Endothelial cell (in vitro differentiated cells): ENCODE data around the gene TAB2. TPM values are rescaled to one million over a fixed set of nuclear protein-coding genes. Genes with fewer than 3 reads are reported as not detected.

Experiments used
- DNase-seq: peaks from one replicate; pipeline ENCODE4 v3.0.0; 2021; ENCODE audit warnings: low spot score
- H3K27ac Mint-ChIP-seq: one replicate; pipeline ENCODE4 v1.8.0; 2021; ENCODE audit warnings: mixed read lengths, inconsistent platforms; ENCODE audit not compliant: unreplicated experiment
- H3K27me3 Mint-ChIP-seq: one replicate; pipeline ENCODE4 v1.8.0; 2021; ENCODE audit warnings: mild to moderate bottlenecking, moderate library complexity, mixed read lengths, inconsistent platforms; ENCODE audit not compliant: unreplicated experiment
- H3K36me3 Mint-ChIP-seq: one replicate; pipeline ENCODE4 v1.8.0; 2021; ENCODE audit warnings: mild to moderate bottlenecking, low read depth, mixed read lengths, inconsistent platforms; ENCODE audit not compliant: unreplicated experiment
- H3K4me1 Mint-ChIP-seq: one replicate; pipeline ENCODE4 v1.8.0; 2021; ENCODE audit warnings: mild to moderate bottlenecking, mixed read lengths, inconsistent platforms; ENCODE audit not compliant: unreplicated experiment
- H3K4me3 Mint-ChIP-seq: one replicate; pipeline ENCODE4 v1.8.0; 2021; ENCODE audit warnings: mild to moderate bottlenecking, mixed read lengths, inconsistent platforms; ENCODE audit not compliant: unreplicated experiment
- H3K9me3 Mint-ChIP-seq: one replicate; pipeline ENCODE4 v1.8.0; 2021; ENCODE audit warnings: mixed read lengths, inconsistent platforms; ENCODE audit not compliant: unreplicated experiment
- total RNA-seq: library from RNA; stranded (reverse); fragmentation: NEBNext Ultra II Directional; extraction: Animal tissue kit (Norgen Biotek cat#: 25700); gene quantifications from one replicate; pipeline ENCODE4 v1.2.1, GENCODE V29; 2021; ENCODE audit not compliant: unreplicated experiment
- TF ChIP-seq, protein P1 (sequence below): fragments of 200-600 bp; sonication (generic); IDR thresholded peaks from one replicate; pipeline ENCODE4 v1.5.0; 2021; ENCODE audit warnings: antibody characterized with exemption; ENCODE audit not compliant: unreplicated experiment

TAB2 gene
- total RNA-seq, 1 donor from 2014 or later: 105 TPM

- H3K4me1 Mint-ChIP-seq: peaks cover 21% of the 10 kb centered on the region
- peaks cover 1% of the 10 kb centered on the region for H3K27me3 Mint-ChIP-seq
- TF ChIP-seq, protein P1, sequence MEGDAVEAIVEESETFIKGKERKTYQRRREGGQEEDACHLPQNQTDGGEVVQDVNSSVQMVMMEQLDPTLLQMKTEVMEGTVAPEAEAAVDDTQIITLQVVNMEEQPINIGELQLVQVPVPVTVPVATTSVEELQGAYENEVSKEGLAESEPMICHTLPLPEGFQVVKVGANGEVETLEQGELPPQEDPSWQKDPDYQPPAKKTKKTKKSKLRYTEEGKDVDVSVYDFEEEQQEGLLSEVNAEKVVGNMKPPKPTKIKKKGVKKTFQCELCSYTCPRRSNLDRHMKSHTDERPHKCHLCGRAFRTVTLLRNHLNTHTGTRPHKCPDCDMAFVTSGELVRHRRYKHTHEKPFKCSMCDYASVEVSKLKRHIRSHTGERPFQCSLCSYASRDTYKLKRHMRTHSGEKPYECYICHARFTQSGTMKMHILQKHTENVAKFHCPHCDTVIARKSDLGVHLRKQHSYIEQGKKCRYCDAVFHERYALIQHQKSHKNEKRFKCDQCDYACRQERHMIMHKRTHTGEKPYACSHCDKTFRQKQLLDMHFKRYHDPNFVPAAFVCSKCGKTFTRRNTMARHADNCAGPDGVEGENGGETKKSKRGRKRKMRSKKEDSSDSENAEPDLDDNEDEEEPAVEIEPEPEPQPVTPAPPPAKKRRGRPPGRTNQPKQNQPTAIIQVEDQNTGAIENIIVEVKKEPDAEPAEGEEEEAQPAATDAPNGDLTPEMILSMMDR: no peak
- H3K4me3 Mint-ChIP-seq: no peak overlapping the region
- H3K27ac Mint-ChIP-seq: no peak overlapping the region
- H3K36me3 Mint-ChIP-seq: peaks cover 8% of the 10 kb centered on the region
- H3K9me3 Mint-ChIP-seq: no peaks in the 10 kb centered on the region
- no peak for DNase-seq
Measured at GRCh38 chr6:149314325-149314905, 3.1 kb upstream of the TAB2 start.

DNA sequence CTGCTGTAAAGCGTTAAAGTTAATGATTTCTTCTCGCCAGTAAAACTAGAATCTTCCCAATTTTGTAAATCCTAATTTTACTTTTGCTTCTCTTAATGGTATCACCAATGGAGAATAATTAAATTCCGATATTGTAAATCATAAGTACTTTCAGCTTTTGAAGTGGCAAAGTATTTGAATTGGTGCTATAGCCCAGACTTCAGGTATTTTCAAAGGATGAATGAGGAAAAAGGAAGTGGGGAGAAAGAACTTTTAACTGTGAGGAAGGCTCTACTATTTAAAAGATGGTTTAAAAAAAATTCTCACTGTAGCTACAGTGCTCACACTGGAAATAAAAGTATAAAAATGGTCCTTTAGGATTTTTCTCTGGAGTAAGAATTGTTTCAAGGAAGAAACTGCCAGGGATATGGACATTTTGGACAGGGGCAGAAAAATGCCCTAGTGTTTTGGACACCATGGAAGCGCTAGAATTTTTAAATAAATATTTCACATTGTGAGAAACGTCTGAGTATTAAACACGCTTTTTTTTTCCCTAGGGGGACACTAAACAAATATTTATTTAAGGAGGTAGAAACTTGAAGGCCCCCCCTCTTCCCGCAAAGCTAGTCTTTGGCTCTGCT lies 1.3 kb upstream of the TAB2 start:
- no peaks in the 10 kb centered on the region for H3K9me3 Mint-ChIP-seq
- peaks cover 8% of the 10 kb centered on the region for H3K36me3 Mint-ChIP-seq
- peak overlapping the region; percentile 91 for H3K4me3 Mint-ChIP-seq
- H3K27ac Mint-ChIP-seq: peak overlapping the region; percentile 85
- H3K27me3 Mint-ChIP-seq: peaks cover 1% of the 10 kb centered on the region
- H3K4me1 Mint-ChIP-seq: peaks cover 27% of the 10 kb centered on the region
- DNase-seq: no peak
- TF ChIP-seq, protein P1: no peak

- Mint-ChIP-seq H3K27ac (peak overlapping the region; percentile 85), H3K4me1 (peaks cover 29% of the 10 kb centered on the region), H3K9me3 (no peaks in the 10 kb centered on the region), H3K4me3 (peak overlapping the region; percentile 91), H3K27me3 (peaks cover 1% of the 10 kb centered on the region), H3K36me3 (peaks cover 8% of the 10 kb centered on the region)
- TF ChIP-seq, protein P1: no peak
- DNase-seq: peak; percentile 91
Measured at GRCh38 chr6:149316740-149317643, 520 bp upstream of the TAB2 start.

DNA sequence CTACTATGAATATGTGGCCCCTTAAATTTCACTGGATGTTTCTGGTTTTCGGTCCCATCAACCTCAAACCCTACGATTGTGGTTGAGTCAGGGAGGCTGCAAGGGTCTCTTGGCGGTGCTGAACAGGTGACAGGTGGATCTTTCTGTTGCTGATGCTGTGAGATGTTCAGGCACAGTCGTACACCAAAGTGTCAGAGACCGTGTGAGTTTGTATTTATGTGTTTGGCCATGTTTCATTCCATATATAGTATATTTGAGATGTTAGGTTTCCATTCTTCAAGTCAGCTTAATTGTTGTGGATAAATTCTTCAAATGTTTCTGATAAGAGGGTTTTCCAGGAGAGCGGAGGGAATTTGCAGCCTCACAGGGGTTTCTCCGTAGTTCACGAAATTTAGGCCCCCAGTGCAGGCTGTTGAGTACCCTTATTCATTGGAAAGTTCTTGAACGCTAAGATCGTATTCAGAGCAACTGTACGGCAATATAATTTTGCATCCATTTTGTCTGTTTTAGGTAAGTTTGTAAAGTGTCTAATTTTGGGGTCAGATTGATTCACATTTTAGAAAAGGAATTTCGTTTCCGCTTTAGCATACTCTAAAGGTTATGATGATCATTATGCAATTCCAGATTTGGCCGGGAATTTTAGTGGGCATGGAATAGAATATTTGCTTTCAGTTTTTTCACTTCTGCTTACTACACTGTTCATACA lies 1.2 kb downstream of the TAB2 start:
- Mint-ChIP-seq H3K36me3 (peaks cover 8% of the 10 kb centered on the region), H3K27ac (peak overlapping the region; percentile 87), H3K4me3 (peak overlapping the region; percentile 97), H3K9me3 (no peaks in the 10 kb centered on the region), H3K4me1 (peaks cover 40% of the 10 kb centered on the region), H3K27me3 (peaks cover 1% of the 10 kb centered on the region)
- TF ChIP-seq, protein P1: no peak
- no peak for DNase-seq
